Heart left ventricle (tissue), 16 donors: ENCODE results near the gene RNGTT. TPM values are rescaled to one million over a fixed set of nuclear protein-coding genes. Genes with fewer than 3 reads are reported as not detected.

Experiments
- ATAC-seq, 4 donors: fragments of 200-7000 bp; cut with Tn5 transposase; one replicate each; pipeline ENCODE4 v1.9.1; 2020 to 2022; ENCODE audit warnings: moderate library complexity in 4 of 4, mild to moderate bottlenecking in 3 of 4, moderate number of reproducible peaks in 1 of 4
- DNase-seq, 5 donors: peaks; one replicate each; pipeline ENCODE4 v3.0.0-alpha.2; 2020
- H3K27ac ChIP-seq, 12 donors: fragments of 200-600 bp; sonication (generic) in 4 of 12; one replicate each; pipeline versions ENCODE4 v1.5.0 to v1.8.0; 2016 to 2022; ENCODE audit warnings: mild to moderate bottlenecking in 2 of 12
- H3K27me3 ChIP-seq, 9 donors: fragments of 200-600 bp; sonication (generic) in 2 of 9; one replicate each; pipeline versions ENCODE4 v1.5.1 to v1.8.0; 2016 to 2022; ENCODE audit warnings: mild to moderate bottlenecking in 3 of 9
- H3K36me3 ChIP-seq, 9 donors: fragments of 200-600 bp; sonication (generic) in 2 of 9; one replicate each; pipeline versions ENCODE4 v1.5.0 to v1.8.0; 2018 to 2022; ENCODE audit warnings: mild to moderate bottlenecking in 2 of 9
- H3K4me1 ChIP-seq, 12 donors: fragments of 200-600 bp; sonication (generic) in 4 of 12; one replicate each; pipeline versions ENCODE4 v1.5.0 to v1.8.0; 2016 to 2022; ENCODE audit warnings: mild to moderate bottlenecking in 3 of 12
- H3K4me3 ChIP-seq, 12 donors: fragments of 200-600 bp; sonication (generic) in 4 of 12; one replicate each; pipeline versions ENCODE4 v1.5.0 to v1.8.0; 2017 to 2022; ENCODE audit warnings: mild to moderate bottlenecking in 9 of 12, moderate library complexity in 4 of 12
- H3K9me3 ChIP-seq, 12 donors: fragments of 200-600 bp; sonication (generic) in 4 of 12; one replicate each; pipeline versions ENCODE4 v1.5.0 to v1.8.0; 2016 to 2022; ENCODE audit warnings: mild to moderate bottlenecking in 1 of 12
- POLR2A ChIP-seq, 2 donors: fragments of 450-650 bp; IDR thresholded peaks; one replicate each; pipeline ENCODE4 v1.6.1; 2017; ENCODE audit warnings: antibody characterized with exemption in 2 of 2, mild to moderate bottlenecking in 2 of 2, moderate library complexity in 2 of 2
- WGBS, 4 donors: extraction: QIAGEN DNeasy Blood & Tissue Kit in 2 of 4; methylation state at CpG; one replicate each; pipeline versions ENCODE4 v1.1.5 to v1.1.7; 2013 to 2018; 5-methylcytosine and 5-hydroxymethylcytosine counted together
- intact Hi-C, 10 donors: fragments of 100-400 bp; cut with DNase I; formaldehyde crosslinking; loops; one replicate each; pipeline versions ENCODE4 v1.11.1 to v1.14.2; 2022
- polyA plus RNA-seq, 2 donors: library from polyadenylated mRNA; stranded (reverse); fragments of 200-250 nt; gene quantifications; one replicate each; pipeline ENCODE4 v1.2.3, GENCODE V29; 2013
- total RNA-seq, 9 donors: library from RNA; depleted of rRNA in 2 of 9; stranded (reverse); fragments of >200 nt in 2 of 9; fragmentation: NEBNext Ultra II Directional in 3 of 9; extraction: Animal tissue kit (Norgen Biotek cat#: 25700) in 3 of 9; gene quantifications; one replicate each; pipeline versions ENCODE4 v1.1.0 to v1.2.4, GENCODE V29; 2016 to 2023
- TF ChIP-seq, protein P1 (sequence below), 12 donors: fragments of 200-600 bp; sonication (generic) in 4 of 12; IDR thresholded peaks; one replicate each; pipeline versions ENCODE4 v1.5.0 to v1.8.0; 2018 to 2022; ENCODE audit warnings: antibody characterized with exemption in 12 of 12, mild to moderate bottlenecking in 5 of 12
- donor health status: ischemic (EF 13 %, LVEDD 7.1; RV severe dilation, severe dysfunction).
- donor health status: healthy with polysubstance abuse.
- donor health status: DM: no; HTN: yes; CAD: no.
- donor health status: DM: no; HTN: no; CAD: no.
- donor health status: ischemic (EF 25% LVEDD 6.9; RV normal size, moderate dysfunction).
- donor health status: ischemic (EF 25% LVEDD 5.7; RV mildly dilated, moderate dysfunction).
- donor health status: healthy.
- donor health status: DM: yes; HTN: yes; CAD: no.
- donor health status: ischemic (EF 35%, LVEDD 5.7; RV mildly dilated, moderate dysfunction).
- donor health status: nonischemic (EF 11% LVEDD 7.7; RV severe dilation, severe dysfunction).
- donor health status: DM: yes; HTN: yes; CAD: no.
- donor health status: PGD.
- donor health status: ischemic (EF 29% LVEDD 5.4; RV normal size, mild dysfunction).
- donor health status: nonischemic (EF 23%, LVEDD 6.1; RV moderate dilation, normal function).

Gene RNGTT
- total and polyA plus RNA-seq, 11 donors, result 2.6 to 11.6 (median 9.1) TPM

DNA sequence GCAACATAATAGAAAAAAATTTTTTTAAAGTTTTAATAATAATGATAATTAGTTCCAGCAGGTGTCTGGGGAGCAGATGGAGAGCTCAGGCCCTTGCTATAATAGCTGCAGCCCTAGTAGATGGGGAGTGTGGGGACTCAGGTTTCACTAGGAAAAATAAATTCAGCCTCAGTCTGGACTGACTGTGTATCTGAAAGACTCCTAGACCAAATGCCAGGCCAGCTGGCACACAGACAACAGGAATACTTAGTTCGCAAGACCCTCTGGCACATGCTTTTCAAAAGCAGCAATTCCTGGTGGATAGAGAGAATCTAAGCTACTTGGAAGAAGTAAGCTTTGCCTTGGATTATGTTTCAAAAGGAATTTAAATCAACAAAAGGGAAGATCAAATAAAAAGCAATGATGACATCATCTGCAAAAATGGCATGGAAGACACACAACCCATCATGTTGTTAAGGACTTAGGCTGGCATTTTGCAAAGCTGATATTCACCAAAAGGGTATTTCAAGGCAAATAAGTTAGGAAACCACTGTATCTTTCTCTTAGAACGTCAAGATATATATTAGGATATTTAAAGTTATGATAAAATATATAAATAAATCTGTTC is 107.8 kb downstream of the RNGTT start:
- H3K9me3 ChIP-seq, result no peaks in the 10 kb centered on the region
- 87 to 92% (median 89%) methylated on average over 2 of the region's 2 CpGs for WGBS, 4 donors
- TF ChIP-seq, protein P1, sequence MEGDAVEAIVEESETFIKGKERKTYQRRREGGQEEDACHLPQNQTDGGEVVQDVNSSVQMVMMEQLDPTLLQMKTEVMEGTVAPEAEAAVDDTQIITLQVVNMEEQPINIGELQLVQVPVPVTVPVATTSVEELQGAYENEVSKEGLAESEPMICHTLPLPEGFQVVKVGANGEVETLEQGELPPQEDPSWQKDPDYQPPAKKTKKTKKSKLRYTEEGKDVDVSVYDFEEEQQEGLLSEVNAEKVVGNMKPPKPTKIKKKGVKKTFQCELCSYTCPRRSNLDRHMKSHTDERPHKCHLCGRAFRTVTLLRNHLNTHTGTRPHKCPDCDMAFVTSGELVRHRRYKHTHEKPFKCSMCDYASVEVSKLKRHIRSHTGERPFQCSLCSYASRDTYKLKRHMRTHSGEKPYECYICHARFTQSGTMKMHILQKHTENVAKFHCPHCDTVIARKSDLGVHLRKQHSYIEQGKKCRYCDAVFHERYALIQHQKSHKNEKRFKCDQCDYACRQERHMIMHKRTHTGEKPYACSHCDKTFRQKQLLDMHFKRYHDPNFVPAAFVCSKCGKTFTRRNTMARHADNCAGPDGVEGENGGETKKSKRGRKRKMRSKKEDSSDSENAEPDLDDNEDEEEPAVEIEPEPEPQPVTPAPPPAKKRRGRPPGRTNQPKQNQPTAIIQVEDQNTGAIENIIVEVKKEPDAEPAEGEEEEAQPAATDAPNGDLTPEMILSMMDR (IDR thresholded peaks at IDR 0.05), result no peak
- TF ChIP-seq POLR2A (IDR thresholded peaks at IDR 0.05), result no peak
- no peak for ATAC-seq
- intact Hi-C loops, result no loop called here
- no peaks in the 10 kb centered on the region for H3K27me3 ChIP-seq
- H3K27ac ChIP-seq, result no peak overlapping the region
- no peak for DNase-seq
- no peak overlapping the region for H3K4me3 ChIP-seq
- peaks cover 0 to 6% (median 0%) of the 10 kb centered on the region in 12 donors for H3K4me1 ChIP-seq
- H3K36me3 ChIP-seq, result no peaks in the 10 kb centered on the region

GRCh38 chr6:88852775-88853174 is 110.6 kb downstream of the RNGTT start:
- Histone ChIP-seq H3K27me3 (no peaks in the 10 kb centered on the region), H3K27ac (no peak overlapping the region), H3K4me3 (no peak overlapping the region), H3K9me3 (no peaks in the 10 kb centered on the region), H3K36me3 (no peaks in the 10 kb centered on the region), H3K4me1 (peaks cover 0 to 6% (median 0%) of the 10 kb centered on the region in 12 donors)
- TF ChIP-seq, protein P1 (IDR thresholded peaks at IDR 0.05), result no peak
- no peak for TF ChIP-seq POLR2A (IDR thresholded peaks at IDR 0.05)
- no peak for DNase-seq
- intact Hi-C loops, result no loop called here
- no peak for ATAC-seq

- no peak overlapping the region for H3K27ac ChIP-seq
- no peaks in the 10 kb centered on the region for H3K36me3 ChIP-seq
- no peaks in the 10 kb centered on the region for H3K27me3 ChIP-seq
- peaks cover 0 to 6% (median 0%) of the 10 kb centered on the region in 12 donors for H3K4me1 ChIP-seq
- ATAC-seq, result no peak
- 94 to 98% (median 97%) methylated on average over 2 of the region's 2 CpGs for WGBS, 4 donors
- no peak overlapping the region for H3K4me3 ChIP-seq
- intact Hi-C loops, result no loop called here
- no peak for DNase-seq
- no peaks in the 10 kb centered on the region for H3K9me3 ChIP-seq
- no peak for TF ChIP-seq POLR2A (IDR thresholded peaks at IDR 0.05)
Measured at GRCh38 chr6:88852000-88852399, 111.4 kb downstream of the RNGTT start.

DNA sequence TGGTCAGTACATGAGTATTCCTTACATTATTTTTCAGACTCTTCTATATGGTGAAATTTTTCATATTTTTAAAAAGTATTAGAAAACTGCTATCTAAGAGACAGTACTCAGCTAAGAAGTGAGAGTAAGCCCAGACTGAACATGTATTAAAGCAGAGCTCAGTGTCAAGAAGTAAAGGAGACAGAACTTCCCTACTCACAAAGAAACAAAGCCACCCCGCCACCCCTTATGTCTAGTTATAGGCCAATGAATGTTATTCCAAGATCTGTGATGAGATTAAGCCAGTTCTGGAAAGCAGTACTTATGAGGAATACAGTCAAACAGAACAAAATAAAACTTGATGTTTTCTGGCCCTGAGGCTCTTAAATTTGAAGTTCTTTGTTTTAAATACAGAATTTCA is 114.5 kb downstream of the RNGTT start:
- DNase-seq (no peak), ATAC-seq (no peak)
- H3K27me3 ChIP-seq, result no peaks in the 10 kb centered on the region
- intact Hi-C loops, result no loop called here
- WGBS, 4 donors, result 52 to 88% (median 75%) methylated on average over 1 of the region's 1 CpG
- no peaks in the 10 kb centered on the region for H3K9me3 ChIP-seq
- H3K36me3 ChIP-seq, result peaks cover 0 to under 1% (median 0%) of the 10 kb centered on the region in 9 donors
- TF ChIP-seq, protein P1 (IDR thresholded peaks at IDR 0.05), result no peak
- H3K27ac ChIP-seq, result no peak overlapping the region
- H3K4me1 ChIP-seq, result peaks cover 0 to 6% (median 0%) of the 10 kb centered on the region in 12 donors
- no peak overlapping the region for H3K4me3 ChIP-seq

DNA sequence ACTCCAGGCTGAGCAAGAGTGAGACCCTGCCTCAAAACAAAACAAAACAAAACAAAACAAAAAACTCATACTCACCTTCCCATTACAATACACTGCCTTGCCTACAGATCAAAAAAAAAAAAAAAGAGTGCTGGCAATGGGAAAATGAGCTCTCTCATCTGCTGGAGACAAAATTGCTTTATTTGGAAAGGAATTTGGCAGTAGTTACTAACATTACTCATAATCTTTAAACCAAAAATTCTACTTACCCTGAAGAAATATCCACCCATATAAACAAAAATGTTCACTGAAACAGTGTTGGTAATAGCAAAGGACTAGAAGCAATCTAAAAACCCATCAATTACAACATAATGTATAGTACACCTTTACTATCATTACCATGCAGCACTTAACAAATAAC is 120.4 kb downstream of the RNGTT start:
- DNase-seq (no peak), ATAC-seq (peak in 3 of 4 donors; percentile 42 to 64 (median 62))

More for the DNA sequence above, 120.4 kb downstream of the RNGTT start:
- Histone ChIP-seq H3K27ac (peak overlapping the region in 6 of 12 donors; percentile 10 to 66 (median 33)), H3K4me1 (peaks cover 0 to 11% (median 0%) of the 10 kb centered on the region in 12 donors), H3K4me3 (no peak overlapping the region), H3K27me3 (no peaks in the 10 kb centered on the region), H3K9me3 (no peaks in the 10 kb centered on the region), H3K36me3 (peaks cover 0 to 4% (median 0%) of the 10 kb centered on the region in 9 donors)
- intact Hi-C loops, result no loop called here
- TF ChIP-seq, protein P1 (IDR thresholded peaks at IDR 0.05), result no peak
- TF ChIP-seq POLR2A (IDR thresholded peaks at IDR 0.05), result no peak
